GM18508 (cell line): Measurements from ENCODE around the gene SH3BP5.

ENCODE experiments used
- ATAC-seq: cut with Tn5 transposase; IDR thresholded peaks from one replicate; pipeline ENCODE4 v1.9.1; 2021; ENCODE audit warnings: moderate number of reproducible peaks; ENCODE audit not compliant: insufficient read depth, unreplicated experiment

The SH3BP5 gene

GRCh38 chr3:15329046-15330005, 3.1 kb downstream of the SH3BP5 start:
- no peak for ATAC-seq

GRCh38 chr3:15327941-15328340, 4.4 kb downstream of the SH3BP5 start:
- ATAC-seq, result no peak

DNA sequence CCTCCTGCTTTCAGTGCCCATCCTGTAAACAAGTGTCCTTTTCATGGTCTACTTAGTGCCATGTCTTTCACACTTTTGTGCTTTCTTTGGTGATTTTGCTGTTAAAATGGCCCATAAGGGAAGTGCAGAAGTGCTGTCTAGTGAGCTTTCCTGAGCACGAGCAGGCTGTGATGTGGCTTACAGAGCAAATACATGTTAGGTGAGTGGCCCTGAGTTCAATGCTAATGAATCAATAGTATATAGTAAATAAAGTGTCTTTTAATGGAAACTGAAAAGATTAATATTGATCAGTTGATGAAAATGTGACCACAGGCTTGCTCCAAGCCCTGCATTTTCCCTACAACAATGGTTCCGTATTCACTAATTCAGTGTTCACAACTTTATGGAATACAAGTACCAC, 5.7 kb downstream of the SH3BP5 start:
- no peak for ATAC-seq

DNA sequence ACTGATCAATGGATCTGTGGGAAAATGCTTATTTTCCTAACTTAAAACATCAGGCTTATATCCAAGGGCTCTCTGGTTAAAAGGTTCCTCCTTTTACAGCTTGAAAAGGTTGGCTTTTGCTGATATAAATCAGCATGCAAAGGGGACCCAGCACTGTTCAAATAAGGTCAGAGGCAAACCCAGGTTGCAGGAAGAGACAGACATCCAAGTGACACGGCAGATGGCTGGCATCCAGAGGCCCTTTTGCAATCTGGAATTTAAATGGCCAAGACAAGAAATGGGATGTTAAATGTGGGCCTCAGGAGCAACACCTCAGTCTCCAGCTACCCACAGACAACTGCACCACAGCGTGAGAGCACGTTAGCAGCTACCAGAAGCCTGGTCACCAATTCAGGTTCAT, 6.3 kb downstream of the SH3BP5 start:
- ATAC-seq, result no peak

GRCh38 chr3:15325228-15325627, 7.2 kb downstream of the SH3BP5 start:
- no peak for ATAC-seq

DNA sequence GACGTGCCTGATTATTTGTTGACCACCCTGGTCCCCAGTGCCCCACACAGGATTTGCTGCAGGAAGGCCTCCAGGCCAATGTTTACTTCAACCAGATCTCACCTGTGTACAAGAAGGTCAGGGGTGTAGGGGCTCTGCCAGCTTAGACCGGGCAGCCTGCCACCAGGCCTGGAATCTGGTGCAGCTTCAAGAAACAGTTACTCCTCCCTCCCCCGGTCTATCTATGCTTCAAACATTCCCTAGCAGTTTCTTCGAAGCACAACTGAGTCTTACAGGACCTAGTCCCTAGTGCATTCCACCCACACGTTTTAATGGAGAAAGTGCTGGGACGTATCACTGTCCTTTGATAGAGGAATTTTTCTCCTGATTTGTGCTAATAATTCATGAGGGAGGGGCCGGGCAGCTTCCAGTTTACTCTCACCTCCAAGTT, 8.0 kb downstream of the SH3BP5 start:
- no peak for ATAC-seq

DNA sequence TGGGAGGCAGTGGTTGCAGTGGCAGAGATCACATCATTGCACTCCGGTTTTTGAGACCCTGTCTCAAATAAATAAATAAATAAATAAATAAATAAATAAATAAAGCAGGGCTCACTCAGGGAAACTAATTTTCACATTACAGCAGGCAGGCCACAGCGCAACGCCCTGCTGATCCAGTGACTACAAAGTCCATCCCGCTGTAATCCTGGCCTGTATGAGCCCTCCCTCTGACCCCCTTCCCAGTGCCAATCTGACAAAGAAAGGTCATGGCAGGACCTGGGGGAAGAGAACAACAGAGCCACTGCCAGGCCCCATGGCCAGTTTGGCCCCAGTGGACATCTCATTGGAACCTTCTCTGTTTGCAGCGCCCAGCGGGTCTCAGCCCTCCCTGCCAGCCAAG, 9.3 kb downstream of the SH3BP5 start:
- ATAC-seq, result no peak

DNA sequence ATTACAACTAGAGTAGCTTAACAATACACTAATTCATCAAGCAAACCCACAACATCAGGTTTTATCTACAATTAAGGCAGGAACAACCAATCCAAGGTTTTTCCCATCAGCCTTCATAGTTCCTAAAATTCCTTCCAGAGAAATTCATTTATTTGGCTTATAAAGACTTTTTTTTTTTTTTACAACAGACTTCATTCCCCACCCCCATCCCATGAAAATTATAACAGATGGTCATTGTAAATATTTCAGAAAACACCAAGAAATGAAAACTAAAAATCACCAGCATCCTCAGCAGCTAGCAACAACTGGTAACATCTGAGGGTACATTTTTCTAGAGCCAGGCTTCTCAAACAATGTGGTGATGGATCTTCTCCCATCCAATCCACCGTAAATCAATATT, 11.0 kb downstream of the SH3BP5 start:
- no peak for ATAC-seq

GRCh38 chr3:15319575-15319974, 12.8 kb downstream of the SH3BP5 start:
- no peak for ATAC-seq

- no peak for ATAC-seq
These were observed 13.2 kb downstream of the SH3BP5 start for GRCh38 chr3:15319136-15319535.

DNA sequence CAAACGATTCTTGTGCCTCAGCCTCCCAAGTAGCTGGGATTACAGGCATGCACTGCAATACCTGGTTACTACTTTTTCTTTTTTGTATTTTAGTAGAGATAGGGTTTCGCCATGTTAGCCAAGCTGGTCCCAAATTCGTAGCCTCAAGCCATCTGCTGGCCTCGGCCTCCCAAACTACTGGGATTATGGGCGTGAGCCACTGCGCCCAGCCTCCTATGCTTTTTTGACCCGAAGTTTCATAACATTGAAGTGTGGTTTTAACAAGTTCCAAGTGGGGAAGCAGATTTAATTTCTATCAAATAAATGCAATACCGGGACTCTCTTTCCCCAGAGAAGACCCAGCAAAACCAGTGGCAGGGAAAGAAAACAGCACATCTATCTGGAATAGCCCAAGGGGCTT, 13.7 kb downstream of the SH3BP5 start:
- ATAC-seq, result no peak

- ATAC-seq, result no peak
These were observed 15.4 kb downstream of the SH3BP5 start for GRCh38 chr3:15316998-15317435.

- no peak for ATAC-seq
These were observed 17.4 kb downstream of the SH3BP5 start for GRCh38 chr3:15315003-15315402.

GRCh38 chr3:15314276-15314675, 18.1 kb downstream of the SH3BP5 start:
- ATAC-seq, result no peak

- ATAC-seq, result no peak
These were observed 18.9 kb downstream of the SH3BP5 start for GRCh38 chr3:15313461-15313860.

DNA sequence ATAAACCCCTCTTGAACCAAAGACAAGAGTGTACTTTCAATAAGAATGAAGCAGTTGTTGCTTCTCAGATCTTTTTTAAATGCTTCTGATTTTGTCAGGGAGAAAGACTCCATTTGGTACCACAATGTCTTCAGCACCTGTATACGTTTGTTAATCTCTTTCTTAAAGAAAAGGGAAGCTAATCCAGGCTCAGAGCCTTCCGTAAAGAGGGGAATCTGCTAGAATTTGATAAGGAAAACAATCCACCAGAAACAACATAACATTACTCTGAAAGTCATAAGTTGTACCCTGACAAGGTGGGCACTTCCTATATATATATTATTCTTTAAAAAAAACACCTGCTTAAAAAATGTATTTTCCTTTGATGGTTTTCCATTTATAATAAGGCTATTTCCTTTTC, 19.8 kb downstream of the SH3BP5 start:
- ATAC-seq, result no peak

GRCh38 chr3:15310491-15311370, 21.7 kb downstream of the SH3BP5 start:
- ATAC-seq, result peak; percentile 58

DNA sequence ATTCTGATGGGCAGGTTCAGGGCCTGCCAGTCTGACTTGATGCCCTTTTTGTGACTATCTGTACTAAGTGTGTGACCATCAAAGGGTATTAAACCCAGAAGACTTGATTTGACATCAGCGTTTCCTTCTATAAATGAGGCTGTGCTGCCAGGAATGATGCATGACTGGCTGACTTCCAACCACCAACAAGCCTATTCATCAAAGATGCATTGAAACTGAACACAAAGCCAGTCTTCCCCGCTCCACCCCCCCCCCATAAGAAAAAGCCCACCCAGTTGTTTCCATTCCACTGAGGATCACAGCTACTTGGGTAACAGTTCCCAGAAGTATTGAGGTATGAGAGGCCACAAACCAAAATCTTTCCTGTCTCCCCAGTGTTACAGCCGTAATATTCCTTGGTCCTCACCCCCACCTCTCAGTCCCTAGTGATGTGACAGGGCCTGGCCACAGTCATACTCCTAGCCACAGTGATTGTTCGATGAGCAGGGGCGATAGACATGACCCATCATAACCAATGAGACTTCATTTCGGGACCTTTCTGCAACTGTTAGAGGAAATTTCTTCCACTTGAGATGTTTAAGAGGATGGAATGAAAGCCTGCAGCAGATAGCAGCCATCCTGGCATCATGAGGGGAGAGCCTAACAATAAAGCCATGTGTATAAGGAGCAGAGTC, 22.6 kb downstream of the SH3BP5 start:
- ATAC-seq, result no peak

DNA sequence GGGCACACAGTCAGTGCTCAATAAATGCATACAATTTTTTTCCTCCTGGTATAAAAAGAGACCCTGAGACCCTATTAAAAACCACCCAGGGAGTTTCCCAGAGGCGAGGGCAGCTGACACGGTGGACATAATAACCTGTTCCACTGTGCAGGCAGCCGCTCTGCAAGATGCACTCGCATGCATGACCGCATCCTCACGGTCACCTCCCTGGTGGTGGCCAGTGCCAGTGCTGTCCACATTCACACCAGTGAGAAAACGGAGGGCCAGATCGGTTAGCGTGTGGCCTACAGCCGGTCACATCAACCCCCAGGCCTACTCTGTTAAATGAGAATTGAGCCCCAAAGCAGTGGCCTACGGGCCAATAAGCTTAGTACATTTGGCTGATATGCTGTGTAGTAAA, 24.8 kb downstream of the SH3BP5 start:
- ATAC-seq, result no peak

DNA sequence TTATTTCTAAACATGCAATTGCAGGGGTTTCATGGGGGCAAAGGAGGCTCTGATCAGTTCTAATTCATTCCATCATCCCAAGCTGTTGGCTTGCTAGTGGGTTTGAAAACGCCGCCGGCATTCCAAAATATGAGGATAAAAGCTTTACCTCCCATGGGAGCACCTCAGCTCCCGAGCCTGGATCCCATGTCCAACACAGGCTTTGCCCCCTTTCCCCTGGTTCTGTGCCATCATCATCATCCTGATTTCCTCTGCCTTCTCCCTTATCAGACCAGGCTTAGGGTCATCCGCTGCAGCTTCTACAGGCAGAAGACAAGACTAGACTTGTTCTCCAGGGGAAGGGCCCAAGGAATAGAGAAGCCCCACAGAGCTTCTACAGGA, 25.4 kb downstream of the SH3BP5 start:
- ATAC-seq, result no peak
